ENCODE data around the gene CTCF.

CTCF gene

DNA sequence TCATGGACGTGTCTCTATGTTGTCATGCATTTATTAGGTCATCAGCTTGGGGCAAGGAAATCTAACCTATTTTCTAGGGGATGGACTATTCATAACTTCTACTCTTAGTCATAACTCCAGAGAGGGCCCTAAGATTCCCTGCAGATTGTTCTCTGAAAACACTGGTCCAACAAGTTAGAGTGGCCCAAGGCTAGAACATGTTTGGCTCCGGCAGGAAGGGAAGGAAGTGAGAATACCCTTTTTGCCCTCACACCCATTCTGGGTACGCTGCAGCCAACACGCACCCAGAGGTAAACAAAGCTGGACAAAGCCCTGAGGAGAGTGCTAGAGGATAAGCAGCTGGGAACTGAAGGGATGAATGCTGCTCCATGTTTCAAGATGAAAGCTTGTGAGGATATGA, 114.2 kb downstream of the CTCF start:
- in situ Hi-C loops (cut with MboI; ENCODE audit: low sequenced_read_pairs): loop anchor here (10.0 kb wide), 1 partner anchor 248 kb away; no protein-coding TSS in a partner anchor

DNA sequence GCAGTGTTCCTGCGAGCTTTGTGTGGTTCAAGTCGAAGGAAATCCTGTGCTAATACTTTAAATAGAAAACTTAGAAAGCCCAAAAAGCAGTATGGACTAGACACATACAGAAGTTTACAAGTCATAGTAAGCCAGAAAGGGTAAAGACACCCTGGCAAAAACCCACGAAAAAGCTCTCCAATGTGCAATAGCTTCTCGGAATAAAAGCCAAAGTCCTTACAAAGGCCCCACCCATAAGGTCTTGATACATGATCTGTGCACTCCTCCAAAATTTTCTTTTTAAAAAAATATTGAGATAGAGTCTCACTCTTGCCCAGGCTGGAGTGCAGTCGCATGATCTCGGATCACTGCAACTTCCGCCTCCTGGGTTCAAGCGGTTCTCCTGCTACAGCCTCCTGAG, 114.6 kb downstream of the CTCF start:
- in situ Hi-C loops (cut with MboI; ENCODE audit: low sequenced_read_pairs): loop anchor here (10.0 kb wide), 1 partner anchor 248 kb away; no protein-coding TSS in a partner anchor

DNA sequence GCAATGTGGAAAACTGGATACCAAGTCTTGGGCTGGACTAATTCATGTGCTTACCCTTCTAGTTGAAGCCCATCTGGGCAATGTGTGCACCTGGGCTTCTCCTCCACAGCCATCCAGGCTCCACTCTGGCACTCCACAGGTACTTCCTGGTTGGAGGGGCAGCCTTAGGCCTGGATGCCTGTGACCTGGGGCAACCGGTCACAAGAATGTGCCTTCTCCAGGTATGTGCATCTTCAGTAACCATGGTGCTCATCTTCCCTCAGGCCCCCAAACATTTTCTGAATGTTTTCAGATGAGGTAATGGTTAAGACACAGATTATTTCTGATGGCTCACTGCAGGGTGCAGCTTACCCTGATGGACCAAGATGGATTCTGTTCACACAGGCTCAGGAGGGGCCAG, 115.4 kb downstream of the CTCF start:
- in situ Hi-C loops (cut with MboI; ENCODE audit: low sequenced_read_pairs): loop anchor here (10.0 kb wide), 1 partner anchor 247 kb away; no protein-coding TSS in a partner anchor

DNA sequence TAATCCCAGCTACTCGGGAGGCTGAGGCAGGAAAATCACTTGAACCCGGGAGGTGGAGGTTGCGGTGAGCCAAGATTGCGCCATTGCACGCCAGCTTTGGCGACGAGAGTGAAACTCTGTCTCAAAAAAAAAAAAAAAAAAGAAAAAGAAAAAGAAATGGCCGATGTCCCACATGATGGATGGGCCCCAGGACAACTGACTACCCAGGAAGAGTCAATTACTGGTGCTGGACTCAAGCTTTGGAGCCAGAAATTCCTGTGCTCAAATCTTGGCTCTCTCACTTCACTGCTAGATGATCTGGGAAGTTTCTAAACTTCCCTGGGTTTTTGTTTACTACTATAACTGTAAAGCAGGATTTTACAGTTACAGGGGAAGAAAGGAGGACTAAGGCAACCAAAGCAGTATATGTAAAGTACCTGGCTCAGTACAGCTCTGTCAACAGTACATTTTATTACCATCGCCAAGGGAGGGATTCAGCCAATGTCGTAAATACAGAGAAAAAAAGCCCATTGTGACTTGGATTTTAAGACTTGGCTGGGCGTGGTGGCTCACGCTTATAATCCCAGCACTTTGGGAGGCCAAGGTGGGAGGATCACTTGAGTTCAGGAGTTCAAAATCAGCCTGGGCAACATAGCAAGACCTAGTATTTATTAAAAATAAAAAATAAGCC, 116.2 kb downstream of the CTCF start:
- in situ Hi-C loops (cut with MboI; ENCODE audit: low sequenced_read_pairs): loop anchor here (10.0 kb wide), 1 partner anchor 246 kb away; no protein-coding TSS in a partner anchor

DNA sequence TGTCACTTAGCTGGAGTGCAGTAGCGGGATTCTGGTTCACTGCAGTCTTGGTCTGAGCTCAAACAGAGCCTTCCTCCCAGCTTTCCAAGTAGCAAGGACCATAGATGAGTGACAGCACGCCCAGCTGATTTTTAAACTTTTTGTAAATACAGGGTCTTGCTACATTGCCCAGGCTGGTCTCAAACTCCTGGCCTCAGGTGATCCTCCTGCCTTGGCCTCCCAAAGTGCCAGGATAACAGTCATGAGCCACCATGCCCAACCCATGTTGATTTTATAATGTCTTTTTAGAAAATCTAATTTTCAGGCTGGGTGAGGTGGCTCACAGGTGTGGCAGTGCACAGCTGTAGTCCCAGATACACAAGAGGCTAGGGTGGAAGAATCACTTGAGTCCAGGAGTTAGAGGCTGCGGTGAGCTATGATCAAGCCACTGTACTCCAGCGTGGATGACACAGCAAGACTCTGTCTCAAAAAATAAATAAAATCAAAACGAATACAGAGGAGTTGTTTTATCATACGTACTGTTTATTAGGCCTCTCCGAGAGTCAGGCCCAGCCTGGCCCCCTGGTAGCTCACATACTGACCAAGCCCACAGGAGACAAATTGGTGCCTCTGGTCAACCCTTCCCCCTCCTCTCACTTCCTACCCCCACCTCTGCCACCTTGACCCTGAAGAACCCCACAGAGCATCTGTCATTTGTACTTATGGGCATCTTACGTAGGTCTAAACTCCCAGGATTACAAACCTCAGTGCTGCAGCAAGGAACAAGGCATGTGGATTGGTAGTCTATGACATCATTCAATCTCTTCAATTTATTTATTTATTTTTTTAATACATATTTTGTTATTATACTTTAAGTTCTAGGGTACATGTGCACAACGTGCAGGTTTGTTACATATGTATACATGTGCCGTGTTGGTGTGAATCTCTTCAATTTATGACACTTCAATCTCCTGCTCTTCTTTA, 117.9 kb downstream of the CTCF start:
- in situ Hi-C loops (cut with MboI; ENCODE audit: low sequenced_read_pairs): loop anchor here (10.0 kb wide), 1 partner anchor 245 kb away; no protein-coding TSS in a partner anchor

DNA sequence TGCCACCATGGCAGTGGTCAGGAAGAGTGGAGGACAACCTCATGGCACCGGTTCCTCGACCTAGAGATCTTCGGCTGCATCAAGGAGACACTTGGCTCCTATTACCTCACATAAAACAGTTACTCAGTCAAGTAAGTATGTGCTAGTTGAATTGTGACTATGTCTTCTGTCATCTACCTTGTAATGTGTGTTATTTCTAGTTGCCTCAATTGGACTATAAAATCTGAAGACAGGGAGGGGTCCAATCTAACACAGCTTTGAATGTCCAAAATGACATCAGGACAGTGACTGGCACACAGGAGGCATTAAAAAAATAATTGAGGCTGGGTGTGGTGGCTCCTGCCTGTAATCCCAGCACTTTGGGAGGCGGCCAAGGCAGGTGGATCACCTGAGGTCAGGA, 121.4 kb downstream of the CTCF start:
- in situ Hi-C loops (cut with MboI; ENCODE audit: low sequenced_read_pairs): no loop called here

DNA sequence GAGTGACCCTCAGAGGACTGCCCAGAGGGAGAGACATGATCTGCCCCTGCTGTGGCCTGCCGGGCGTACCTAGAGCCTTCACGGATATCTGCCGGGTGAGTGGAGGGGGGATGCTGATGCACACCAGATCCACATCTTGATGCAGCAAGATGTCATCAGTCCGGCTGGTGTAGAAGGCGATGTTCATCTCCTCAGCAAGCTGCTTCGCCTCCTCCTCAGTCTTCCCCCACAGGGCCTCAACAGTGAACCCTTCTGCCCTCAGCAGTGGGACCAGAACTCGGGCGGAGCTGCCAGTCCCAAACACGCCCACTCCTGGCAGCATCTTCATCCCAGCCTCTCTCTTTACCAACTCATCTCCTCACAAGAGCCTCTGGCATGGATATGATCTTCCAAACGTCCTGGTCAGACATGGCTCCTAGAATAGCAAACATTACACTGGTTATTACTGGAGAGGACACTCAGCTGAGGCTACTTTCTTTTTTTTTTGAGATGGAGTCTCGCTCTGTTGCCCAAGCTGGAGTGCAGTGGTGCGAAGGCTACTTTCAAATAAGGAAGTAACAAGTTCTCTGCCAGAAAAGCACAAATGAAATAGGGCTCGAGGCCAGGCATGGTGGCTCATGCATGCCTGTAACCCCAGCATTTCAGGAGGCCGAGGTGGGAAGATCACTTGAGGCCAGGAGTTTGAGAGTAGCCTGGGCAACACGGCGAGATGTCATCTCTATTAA, 123.2 kb downstream of the CTCF start:
- in situ Hi-C loops (cut with MboI; ENCODE audit: low sequenced_read_pairs): no loop called here

All from HL-60/S4 treated with retinoic acid at 250 ng/mL for 4 days and 3 days (cell line).